Gastrocnemius medialis (tissue), 4 donors: ENCODE data around the gene CENPK. TPM values are rescaled to one million over a fixed set of nuclear protein-coding genes. Genes with fewer than 3 reads are reported as not detected.

Experiments
- ATAC-seq, 2 donors: fragments of 150-250 bp; one replicate each; pipeline ENCODE4 v1.9.1; 2016
- DNase-seq, 2 donors: peaks; one replicate each; pipeline ENCODE4 v3.0.0-alpha.2; 2019
- H3K27ac ChIP-seq, 4 donors: fragments of 200-600 bp; sonication (generic); 1 replicate in 1 of 4; 2 replicates in 3 of 4; pipeline ENCODE4 v1.5.1; 2016 to 2018; ENCODE audit warnings: mild to moderate bottlenecking in 2 of 4, moderate library complexity in 1 of 4
- H3K27me3 ChIP-seq, 3 donors: fragments of 200-600 bp; sonication (generic) in 2 of 3; 1 replicate in 1 of 3; 2 replicates in 2 of 3; pipeline versions ENCODE4 v1.5.1 to v1.6.0; 2016 to 2019; ENCODE audit warnings: mild to moderate bottlenecking in 1 of 3, moderate library complexity in 1 of 3
- H3K36me3 ChIP-seq, 2 donors: fragments of 200-600 bp; sonication (generic) in 1 of 2; one replicate each; pipeline ENCODE4 v1.5.1; 2017 to 2018
- H3K4me1 ChIP-seq, 2 donors: fragments of 200-600 bp; sonication (generic) in 1 of 2; one replicate each; pipeline ENCODE4 v1.5.1; 2016 to 2017; ENCODE audit warnings: mild to moderate bottlenecking in 2 of 2
- H3K4me3 ChIP-seq, 4 donors: fragments of 200-600 bp; sonication (generic) in 3 of 4; 1 replicate in 1 of 4; 2 replicates in 3 of 4; pipeline ENCODE4 v1.5.1; 2016 to 2019; ENCODE audit warnings: mild to moderate bottlenecking in 2 of 4
- H3K9me3 ChIP-seq, 3 donors: fragments of 200-600 bp; sonication (generic) in 2 of 3; 1 replicate in 1 of 3; 2 replicates in 2 of 3; pipeline ENCODE4 v1.5.1; 2016 to 2019
- CTCF ChIP-seq, 5 experiments: fragments of 450-650 bp in 3 of 5; fragments of 200-600 bp in 2 of 5; sonication (generic) in 2 of 5; IDR thresholded peaks in 4 of 5; conservative IDR thresholded peaks in 1 of 5; 1 replicate in 4 of 5; 2 replicates in 1 of 5; pipeline ENCODE4 v1.5.1; 2016 to 2019; ENCODE audit warnings: antibody characterized with exemption in 5 of 5, mild to moderate bottlenecking in 3 of 5, moderate library complexity in 3 of 5
- POLR2A ChIP-seq, 2 donors: fragments of 450-650 bp; IDR thresholded peaks; one replicate each; pipeline ENCODE4 v1.6.1; 2017; ENCODE audit warnings: antibody characterized with exemption in 2 of 2, mild to moderate bottlenecking in 2 of 2, moderate library complexity in 2 of 2
- in situ Hi-C, 4 donors: fragments of 200-750 bp; cut with MboI; loops; one replicate each; pipeline versions ENCODE4 v1.15.0 to v1.8.0; 2017; ENCODE audit warnings: low sequenced_read_pairs in 4 of 4
- intact Hi-C: fragments of 100-400 bp; cut with DNase I; formaldehyde crosslinking; loops from one replicate; pipeline ENCODE4 v1.15.1; 2023; ENCODE audit warnings: low total_unique reads
- total RNA-seq, 4 donors: library from RNA; depleted of rRNA; stranded (reverse); fragments of >200 nt; gene quantifications; one replicate each; pipeline versions ENCODE4 v1.1.0 to v1.2.3, GENCODE V29; 2016

The CENPK gene
- total RNA-seq, 4 donors from 2014 or later = 0.56 TPM; not detected in 3

- H3K27ac ChIP-seq = no peak overlapping the region
- H3K9me3 ChIP-seq = no peaks in the 10 kb centered on the region
- H3K4me3 ChIP-seq = no peak overlapping the region
- TF ChIP-seq CTCF (IDR thresholded peaks at IDR 0.05 in 4 of 5, conservative IDR thresholded peaks at IDR 0.05 in 1 of 5) = no peak
- no peak for TF ChIP-seq POLR2A (IDR thresholded peaks at IDR 0.05)
- peaks cover 2 to 7% of the 10 kb centered on the region in 2 donors for H3K4me1 ChIP-seq
- intact Hi-C loops (no loop called here), in situ Hi-C loops (loop anchor here in 3 of 4 donors (10.0 to 25.0 kb wide), 4 partner anchors 364 to 839 kb away; no protein-coding TSS in a partner anchor)
- no peaks in the 10 kb centered on the region for H3K27me3 ChIP-seq
- no peaks in the 10 kb centered on the region for H3K36me3 ChIP-seq
- ATAC-seq (no peak), DNase-seq (no peak)
These were observed 87.1 kb downstream of the CENPK start for GRCh38 chr5:65475895-65476294.

GRCh38 chr5:65475336-65475735 lies 87.6 kb downstream of the CENPK start:
- Histone ChIP-seq H3K9me3 (no peaks in the 10 kb centered on the region), H3K4me3 (no peak overlapping the region), H3K36me3 (no peaks in the 10 kb centered on the region), H3K27ac (no peak overlapping the region), H3K27me3 (no peaks in the 10 kb centered on the region), H3K4me1 (peaks cover 0 to 7% of the 10 kb centered on the region in 2 donors)
- ATAC-seq (no peak), DNase-seq (no peak)
- in situ Hi-C loops = loop anchor here in 3 of 4 donors (10.0 to 25.0 kb wide), 4 partner anchors 363 to 838 kb away; no protein-coding TSS in a partner anchor
- no peak for TF ChIP-seq CTCF (IDR thresholded peaks at IDR 0.05 in 4 of 5, conservative IDR thresholded peaks at IDR 0.05 in 1 of 5)
- no peak for TF ChIP-seq POLR2A (IDR thresholded peaks at IDR 0.05)
- intact Hi-C loops = no loop called here

- Histone ChIP-seq H3K4me3 (no peak overlapping the region), H3K4me1 (no peaks in the 10 kb centered on the region), H3K27ac (no peak overlapping the region), H3K9me3 (no peaks in the 10 kb centered on the region), H3K27me3 (no peaks in the 10 kb centered on the region), H3K36me3 (no peaks in the 10 kb centered on the region)
- intact Hi-C loops (no loop called here), in situ Hi-C loops (loop anchor here in 1 of 4 donors (10.0 kb wide), 1 partner anchor 669 kb away; no protein-coding TSS in a partner anchor)
- ATAC-seq (no peak), DNase-seq (no peak)
- no peak for TF ChIP-seq POLR2A (IDR thresholded peaks at IDR 0.05)
- TF ChIP-seq CTCF (IDR thresholded peaks at IDR 0.05 in 4 of 5, conservative IDR thresholded peaks at IDR 0.05 in 1 of 5) = no peak
These were observed 88.7 kb downstream of the CENPK start for GRCh38 chr5:65474130-65474711.

GRCh38 chr5:65468633-65469032 lies 94.3 kb downstream of the CENPK start:
- Histone ChIP-seq H3K27me3 (no peaks in the 10 kb centered on the region), H3K27ac (no peak overlapping the region), H3K36me3 (no peaks in the 10 kb centered on the region), H3K4me1 (no peaks in the 10 kb centered on the region), H3K4me3 (no peak overlapping the region), H3K9me3 (no peaks in the 10 kb centered on the region)
- in situ Hi-C loops (no loop called here), intact Hi-C loops (no loop called here)
- ATAC-seq (no peak), DNase-seq (no peak)
- no peak for TF ChIP-seq POLR2A (IDR thresholded peaks at IDR 0.05)
- no peak for TF ChIP-seq CTCF (IDR thresholded peaks at IDR 0.05 in 4 of 5, conservative IDR thresholded peaks at IDR 0.05 in 1 of 5)

Other genes with a start within 250 kb of the CENPK start
- gene ADAMTS6, start 81.2 kb downstream of the CENPK start, total RNA-seq = under 1 TPM; 0.05 to 0.49 (median 0.31) TPM
- 10 to 100 TPM; 14.1 to 18.8 (median 16.6) TPM for gene PPWD1, start 128 bp upstream of the CENPK start, total RNA-seq
- gene TRIM23, start 61.2 kb upstream of the CENPK start, total RNA-seq = 10 to 100 TPM; 17.0 to 26.1 (median 22.1) TPM
- 1 to 10 TPM; 1.4 to 3.3 (median 2.4) TPM for gene SHLD3, start 61.9 kb upstream of the CENPK start, total RNA-seq
- gene TRAPPC13, start 61.9 kb upstream of the CENPK start, total RNA-seq = 10 to 100 TPM; 11.2 to 21.3 (median 16.7) TPM
- gene SGTB, start 158.9 kb upstream of the CENPK start, total RNA-seq = 1 to 10 TPM; 3.6 to 6.6 (median 4.3) TPM
- gene NLN, start 159.0 kb upstream of the CENPK start, total RNA-seq = 10 to 100 TPM; 20.4 to 29.9 (median 27.9) TPM